ENCODE data around the gene NEK3.

The NEK3 gene

DNA sequence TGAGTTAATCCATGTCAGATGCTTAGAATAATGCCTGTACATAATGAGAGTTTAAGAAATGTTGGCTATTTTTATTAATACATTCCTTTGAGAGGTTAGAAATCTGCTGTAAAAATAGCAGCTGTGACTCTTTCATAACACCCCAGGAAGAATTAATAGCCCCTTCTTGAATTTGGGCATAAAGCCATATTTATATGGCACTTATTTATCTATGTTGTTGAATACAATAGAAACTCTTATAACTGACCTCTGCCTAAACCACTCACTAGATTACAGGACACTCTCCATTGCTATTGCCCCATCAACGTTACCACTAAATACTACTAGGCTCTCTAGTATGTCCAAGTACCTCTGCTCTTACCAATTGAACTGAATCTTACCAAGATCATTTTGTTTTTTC, 46.8 kb downstream of the NEK3 start:
- no peak overlapping the region for H2AFZ ChIP-seq (ENCODE audit: low read length)
- no peaks in the 10 kb centered on the region for H3K36me3 ChIP-seq (replicated peaks; ENCODE audit: insufficient read depth, low read length)
- no peaks in the 10 kb centered on the region for H3F3A ChIP-seq (ENCODE audit: insufficient read depth, low read length)
- no peaks in the 10 kb centered on the region for H3K9me2 ChIP-seq (replicated peaks; ENCODE audit: insufficient read depth, low read length)
- no peaks in the 10 kb centered on the region for H3K79me2 ChIP-seq (ENCODE audit: low read length)
- H3K9ac ChIP-seq (ENCODE audit: low read length) = no peak overlapping the region
- H3K9me3 ChIP-seq (replicated peaks; ENCODE audit: insufficient read depth, low read length) = no peaks in the 10 kb centered on the region
- H3K4me2 ChIP-seq (ENCODE audit: low read depth, low read length) = no peak overlapping the region
- H3K4me3 ChIP-seq (ENCODE audit: low read length) = no peak overlapping the region
- H3K4me1 ChIP-seq (ENCODE audit: low read length) = no peaks in the 10 kb centered on the region
- H3K27ac ChIP-seq (ENCODE audit: low read length) = no peak overlapping the region
- TF ChIP-seq, protein P1, sequence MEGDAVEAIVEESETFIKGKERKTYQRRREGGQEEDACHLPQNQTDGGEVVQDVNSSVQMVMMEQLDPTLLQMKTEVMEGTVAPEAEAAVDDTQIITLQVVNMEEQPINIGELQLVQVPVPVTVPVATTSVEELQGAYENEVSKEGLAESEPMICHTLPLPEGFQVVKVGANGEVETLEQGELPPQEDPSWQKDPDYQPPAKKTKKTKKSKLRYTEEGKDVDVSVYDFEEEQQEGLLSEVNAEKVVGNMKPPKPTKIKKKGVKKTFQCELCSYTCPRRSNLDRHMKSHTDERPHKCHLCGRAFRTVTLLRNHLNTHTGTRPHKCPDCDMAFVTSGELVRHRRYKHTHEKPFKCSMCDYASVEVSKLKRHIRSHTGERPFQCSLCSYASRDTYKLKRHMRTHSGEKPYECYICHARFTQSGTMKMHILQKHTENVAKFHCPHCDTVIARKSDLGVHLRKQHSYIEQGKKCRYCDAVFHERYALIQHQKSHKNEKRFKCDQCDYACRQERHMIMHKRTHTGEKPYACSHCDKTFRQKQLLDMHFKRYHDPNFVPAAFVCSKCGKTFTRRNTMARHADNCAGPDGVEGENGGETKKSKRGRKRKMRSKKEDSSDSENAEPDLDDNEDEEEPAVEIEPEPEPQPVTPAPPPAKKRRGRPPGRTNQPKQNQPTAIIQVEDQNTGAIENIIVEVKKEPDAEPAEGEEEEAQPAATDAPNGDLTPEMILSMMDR (IDR thresholded peaks at IDR 0.05; ENCODE audit: low read length) = no peak
- TF ChIP-seq EZH2phosphoT487 (IDR thresholded peaks at IDR 0.05; ENCODE audit: low read length) = no peak
- TF ChIP-seq EZH2 (optimal IDR thresholded peaks at IDR 0.05; ENCODE audit: low read depth, low read length) = no peak
- no peaks in the 10 kb centered on the region for H4K20me1 ChIP-seq (ENCODE audit: insufficient read depth, low read length)
- no peak for DNase-seq
- H3K27me3 ChIP-seq (replicated peaks; ENCODE audit: insufficient read depth, low read length) = no peaks in the 10 kb centered on the region

DNA sequence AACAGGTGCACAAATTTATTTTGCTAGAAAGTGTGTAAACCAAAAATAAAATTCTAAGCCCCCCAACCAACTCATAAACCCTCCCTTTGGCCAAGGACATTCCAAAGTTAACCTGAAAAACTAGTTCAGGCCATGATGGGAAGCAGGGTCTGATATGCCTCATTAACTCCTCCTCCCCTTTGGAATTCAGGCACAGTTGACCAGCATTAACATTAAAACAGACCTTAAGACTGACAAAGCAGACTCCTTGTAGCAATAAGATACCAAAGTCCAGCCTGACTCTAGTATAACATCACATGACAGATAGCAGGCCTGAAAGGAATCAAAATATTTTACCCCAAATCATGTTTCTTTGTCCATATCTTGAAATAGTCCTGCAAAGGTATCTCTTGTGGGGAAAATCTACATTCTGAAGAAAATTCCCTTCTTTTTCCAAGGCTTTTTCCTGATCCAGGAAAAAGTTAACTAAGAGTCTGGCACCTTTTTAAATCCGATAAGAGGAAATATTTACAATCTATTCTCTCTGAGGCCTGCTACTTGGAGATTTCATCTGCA, 50.2 kb downstream of the NEK3 start:
- DNase-seq = no peak
- H3K9me3 ChIP-seq (replicated peaks; ENCODE audit: insufficient read depth, low read length) = no peaks in the 10 kb centered on the region
- no peak overlapping the region for H3K9ac ChIP-seq (ENCODE audit: low read length)
- no peaks in the 10 kb centered on the region for H4K20me1 ChIP-seq (ENCODE audit: insufficient read depth, low read length)
- H3K79me2 ChIP-seq (ENCODE audit: low read length) = no peaks in the 10 kb centered on the region
- TF ChIP-seq EZH2 (optimal IDR thresholded peaks at IDR 0.05; ENCODE audit: low read depth, low read length) (no peak), EZH2phosphoT487 (IDR thresholded peaks at IDR 0.05; ENCODE audit: low read length) (no peak)
- TF ChIP-seq, protein P1 (IDR thresholded peaks at IDR 0.05; ENCODE audit: low read length) = no peak
- H3K9me2 ChIP-seq (replicated peaks; ENCODE audit: insufficient read depth, low read length) = no peaks in the 10 kb centered on the region
- H3F3A ChIP-seq (ENCODE audit: insufficient read depth, low read length) = no peaks in the 10 kb centered on the region
- no peak overlapping the region for H3K4me2 ChIP-seq (ENCODE audit: low read depth, low read length)
- no peak overlapping the region for H3K27ac ChIP-seq (ENCODE audit: low read length)
- H3K27me3 ChIP-seq (replicated peaks; ENCODE audit: insufficient read depth, low read length) = no peaks in the 10 kb centered on the region
- no peaks in the 10 kb centered on the region for H3K4me1 ChIP-seq (ENCODE audit: low read length)
- no peak overlapping the region for H2AFZ ChIP-seq (ENCODE audit: low read length)
- no peaks in the 10 kb centered on the region for H3K36me3 ChIP-seq (replicated peaks; ENCODE audit: insufficient read depth, low read length)
- H3K4me3 ChIP-seq (ENCODE audit: low read length) = no peak overlapping the region

DNA sequence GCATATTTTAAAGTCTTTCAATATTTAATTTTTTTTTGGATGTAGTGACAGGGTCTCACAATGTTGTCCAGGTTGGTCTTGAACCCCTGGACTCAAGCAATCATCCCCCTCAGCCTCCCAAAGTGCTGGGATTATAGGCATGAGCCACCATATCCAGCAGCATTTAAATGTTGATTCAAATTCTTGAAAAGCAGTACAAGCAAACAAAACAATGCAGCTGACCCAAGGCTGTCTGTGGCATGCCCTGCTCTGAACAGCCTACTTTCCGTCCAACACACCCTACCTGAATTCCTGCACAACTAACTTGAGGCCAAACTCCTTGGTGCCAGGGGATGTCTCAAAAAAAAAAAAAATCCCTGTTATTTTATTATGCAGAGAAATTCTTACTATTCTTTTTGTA, 53.6 kb downstream of the NEK3 start:
- H3K4me1 ChIP-seq (ENCODE audit: low read length) = no peaks in the 10 kb centered on the region
- H3K9me3 ChIP-seq (replicated peaks; ENCODE audit: insufficient read depth, low read length) = no peaks in the 10 kb centered on the region
- no peaks in the 10 kb centered on the region for H3K79me2 ChIP-seq (ENCODE audit: low read length)
- H3K9me2 ChIP-seq (replicated peaks; ENCODE audit: insufficient read depth, low read length) = no peaks in the 10 kb centered on the region
- no peaks in the 10 kb centered on the region for H3K36me3 ChIP-seq (replicated peaks; ENCODE audit: insufficient read depth, low read length)
- no peak overlapping the region for H3K27ac ChIP-seq (ENCODE audit: low read length)
- H3F3A ChIP-seq (ENCODE audit: insufficient read depth, low read length) = no peaks in the 10 kb centered on the region
- H3K4me2 ChIP-seq (ENCODE audit: low read depth, low read length) = no peak overlapping the region
- no peak for DNase-seq
- no peak overlapping the region for H2AFZ ChIP-seq (ENCODE audit: low read length)
- no peak for TF ChIP-seq EZH2phosphoT487 (IDR thresholded peaks at IDR 0.05; ENCODE audit: low read length)
- no peak for TF ChIP-seq EZH2 (optimal IDR thresholded peaks at IDR 0.05; ENCODE audit: low read depth, low read length)
- TF ChIP-seq, protein P1 (IDR thresholded peaks at IDR 0.05; ENCODE audit: low read length) = no peak
- H4K20me1 ChIP-seq (ENCODE audit: insufficient read depth, low read length) = no peaks in the 10 kb centered on the region
- H3K9ac ChIP-seq (ENCODE audit: low read length) = no peak overlapping the region
- H3K27me3 ChIP-seq (replicated peaks; ENCODE audit: insufficient read depth, low read length) = no peaks in the 10 kb centered on the region
- no peak overlapping the region for H3K4me3 ChIP-seq (ENCODE audit: low read length)

Measured in MM.1S (cell line).